GM18868 (cell line): ENCODE results near the gene GNA12.
"Not testable (repeated sequence)": the region's sequence is repeated elsewhere in the genome, so short reads cannot be mapped to it uniquely, and the experiment has no call there.

Experiments used
- ATAC-seq: cut with Tn5 transposase; IDR thresholded peaks from one replicate; pipeline ENCODE4 v1.9.1; 2021; ENCODE audit warnings: mild to moderate bottlenecking, moderate library complexity; ENCODE audit not compliant: unreplicated experiment

Gene GNA12

GRCh38 chr7:2680792-2681490 is 163.2 kb downstream of the GNA12 start:
- ATAC-seq, result no peak

- no peak for ATAC-seq
These were observed 163.9 kb downstream of the GNA12 start for GRCh38 chr7:2680256-2680655.

DNA sequence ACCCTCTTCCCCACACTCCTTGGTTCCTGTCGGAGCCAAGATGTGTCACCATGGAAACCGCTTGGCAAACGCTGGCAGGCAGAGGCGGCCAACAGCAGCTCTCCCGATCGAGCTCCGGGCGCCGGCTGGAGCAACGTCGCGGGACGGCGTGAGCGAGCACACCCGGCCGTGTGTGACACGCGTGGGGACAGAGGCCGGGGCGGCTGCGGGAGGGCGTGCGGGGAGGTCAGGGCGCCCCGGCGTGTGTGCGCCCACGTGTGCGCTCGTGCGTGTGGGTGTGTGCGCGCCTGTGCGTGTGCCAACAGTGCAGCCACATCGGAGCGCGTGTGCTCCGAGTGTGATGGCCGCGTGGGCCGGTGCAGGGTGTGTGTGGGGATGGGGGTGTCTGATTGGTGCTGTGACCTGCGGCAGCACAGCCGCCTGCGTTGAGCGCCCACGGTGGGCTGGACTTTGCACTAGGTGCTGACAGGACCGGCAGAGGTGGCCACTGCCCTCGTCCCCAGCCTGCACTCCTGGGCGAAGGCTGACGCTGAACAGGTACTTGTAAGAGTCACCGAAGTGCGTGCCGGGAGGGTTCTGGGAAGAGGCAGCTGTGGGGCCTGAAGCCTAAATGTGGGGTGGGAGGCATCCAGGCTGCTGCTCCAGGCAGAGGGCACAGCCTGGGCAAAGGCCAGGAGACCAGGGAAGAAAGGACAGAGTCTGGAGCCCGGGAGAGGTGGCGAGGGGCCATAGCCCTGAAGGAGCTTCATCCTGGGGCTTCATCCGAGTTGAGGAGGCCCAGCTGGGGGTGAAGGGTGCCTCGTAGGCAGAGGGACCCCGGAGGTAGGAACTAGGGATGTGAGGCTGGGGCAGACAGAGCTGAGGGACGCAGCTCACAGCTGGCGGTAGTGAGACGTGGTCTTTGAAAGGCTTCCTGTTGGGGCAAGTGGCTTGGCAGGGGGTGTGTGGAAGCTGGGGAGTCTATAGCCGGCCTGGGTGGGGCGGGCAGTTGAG is 164.7 kb downstream of the GNA12 start:
- ATAC-seq, result not testable (repeated sequence)

- not testable (repeated sequence) for ATAC-seq
These were observed 165.7 kb downstream of the GNA12 start for GRCh38 chr7:2678454-2678853.
